Measurements from ENCODE around the gene OR8D1.
"Not testable (repeated sequence)": the region's sequence is repeated elsewhere in the genome, so short reads cannot be mapped to it uniquely, and the experiment has no call there.

OR8D1 gene

GRCh38 chr11:124277804-124278203 is 35.9 kb downstream of the OR8D1 start:
- no peaks in the 10 kb centered on the region for H3K27me3 ChIP-seq
- no peaks in the 10 kb centered on the region for H3K4me1 ChIP-seq
- no peaks in the 10 kb centered on the region for H3K36me3 ChIP-seq
- no peaks in the 10 kb centered on the region for H3K9me3 ChIP-seq
- no peak for DNase-seq
- no peak overlapping the region for H3K4me3 ChIP-seq (ENCODE audit: low read depth, low read length)
- 0 out of 2 replicates have a peak, but pooled peaks have one; percentile 5 for TF ChIP-seq CTCF (IDR thresholded peaks at IDR 0.05; ENCODE audit: low read depth, low read length)

- DNase-seq: no peak
- Histone ChIP-seq H3K4me3 (ENCODE audit: low read depth, low read length) (no peak overlapping the region), H3K9me3 (no peaks in the 10 kb centered on the region), H3K4me1 (no peaks in the 10 kb centered on the region), H3K27me3 (no peaks in the 10 kb centered on the region), H3K36me3 (no peaks in the 10 kb centered on the region)
- TF ChIP-seq CTCF (IDR thresholded peaks at IDR 0.05; ENCODE audit: low read depth, low read length): no peak
Measured at GRCh38 chr11:124277207-124277606, 36.5 kb downstream of the OR8D1 start.

- Histone ChIP-seq H3K4me3 (ENCODE audit: low read depth, low read length) (no peak overlapping the region), H3K9me3 (no peaks in the 10 kb centered on the region), H3K4me1 (no peaks in the 10 kb centered on the region), H3K27me3 (no peaks in the 10 kb centered on the region), H3K36me3 (no peaks in the 10 kb centered on the region)
- TF ChIP-seq CTCF (IDR thresholded peaks at IDR 0.05; ENCODE audit: low read depth, low read length): no peak
- no peak for DNase-seq
Measured at GRCh38 chr11:124276081-124276480, 37.7 kb downstream of the OR8D1 start.

- H3K4me3 ChIP-seq (ENCODE audit: low read depth, low read length): no peak overlapping the region
- no peak for TF ChIP-seq CTCF (IDR thresholded peaks at IDR 0.05; ENCODE audit: low read depth, low read length)
- no peak for DNase-seq
- no peaks in the 10 kb centered on the region for H3K9me3 ChIP-seq
- no peaks in the 10 kb centered on the region for H3K27me3 ChIP-seq
- H3K36me3 ChIP-seq: no peaks in the 10 kb centered on the region
- H3K4me1 ChIP-seq: no peaks in the 10 kb centered on the region
Measured at GRCh38 chr11:124274000-124274399, 39.7 kb downstream of the OR8D1 start.

- not testable (repeated sequence) for H3K27me3 ChIP-seq; H3K9me3 ChIP-seq; H3K4me1 ChIP-seq; H3K36me3 ChIP-seq; H3K4me3 ChIP-seq (ENCODE audit: low read depth, low read length); DNase-seq
Measured at GRCh38 chr11:124270886-124271285, 42.9 kb downstream of the OR8D1 start.

GRCh38 chr11:124265041-124265440 is 48.7 kb downstream of the OR8D1 start:
- not testable (repeated sequence) for H3K4me1 ChIP-seq; H3K9me3 ChIP-seq; H3K27me3 ChIP-seq; DNase-seq; H3K4me3 ChIP-seq (ENCODE audit: low read depth, low read length); H3K36me3 ChIP-seq

GRCh38 chr11:124256076-124256475 is 57.7 kb downstream of the OR8D1 start, which contains the start of gene OR8G5:
TSS of gene OR8G5 (plus strand) at chr11:124256376. CDS start at chr11:124264932, 8,556 bp downstream.
- Histone ChIP-seq H3K27me3 (no peaks in the 10 kb centered on the region), H3K4me3 (ENCODE audit: low read depth, low read length) (no peak within 1 kb of the TSS), H3K4me1 (no peaks in the 10 kb centered on the region), H3K9me3 (no peaks in the 10 kb centered on the region), H3K36me3 (no peaks in the 10 kb centered on the region)
- TF ChIP-seq CTCF (IDR thresholded peaks at IDR 0.05; ENCODE audit: low read depth, low read length): no peak
- no peak for DNase-seq
